Kidney (tissue), 14 donors: ENCODE results near the gene PPP1R14B. TPM values are rescaled to one million over a fixed set of nuclear protein-coding genes. Genes with fewer than 3 reads are reported as not detected.

ENCODE experiments used
- DNase-seq, 5 donors: peaks; one replicate each; pipeline ENCODE4 v3.0.0-alpha.2; 2013 to 2020
- FAIRE-seq: peaks from 2 replicates; lab custom pipeline; 2012; peaks lifted over from hg19 to GRCh38; lab: Jason Lieb, UNC
- H3K27ac ChIP-seq, 2 donors: one replicate each; pipeline ENCODE4 v1.7.0; 2013; ENCODE audit warnings: low read depth in 2 of 2, low read length in 2 of 2, inconsistent platforms in 1 of 2
- H3K27me3 ChIP-seq: one replicate; pipeline ENCODE4 v1.7.1; 2013; ENCODE audit warnings: low read length, inconsistent platforms; ENCODE audit not compliant: control insufficient read depth, insufficient read depth
- H3K36me3 ChIP-seq, 3 donors: one replicate each; pipeline versions ENCODE4 v1.7.0 to v1.7.1; 2013; ENCODE audit warnings: low read length in 3 of 3, control low read depth in 1 of 3, inconsistent platforms in 1 of 3; ENCODE audit not compliant: insufficient read depth in 3 of 3, control insufficient read depth in 2 of 3
- H3K4me1 ChIP-seq, 3 donors: one replicate each; pipeline versions ENCODE4 v1.7.0 to v1.7.1; 2013; ENCODE audit warnings: low read length in 3 of 3, inconsistent platforms in 1 of 3, low read depth in 1 of 3; ENCODE audit not compliant: control insufficient read depth in 2 of 3, insufficient read depth in 2 of 3
- H3K4me3 ChIP-seq, 3 donors: one replicate each; pipeline versions ENCODE4 v1.7.0 to v1.8.1; 2013; ENCODE audit warnings: low read length in 3 of 3, control low read depth in 1 of 3, inconsistent platforms in 1 of 3
- H3K9ac ChIP-seq, 3 donors: one replicate each; pipeline versions ENCODE4 v1.7.0 to v1.7.1; 2013; ENCODE audit warnings: low read length in 3 of 3, control low read depth in 1 of 3, inconsistent platforms in 1 of 3
- H3K9me3 ChIP-seq, 3 donors: one replicate each; pipeline versions ENCODE4 v1.7.0 to v1.7.1; 2013; ENCODE audit warnings: low read length in 3 of 3, control low read depth in 1 of 3, inconsistent platforms in 1 of 3; ENCODE audit not compliant: control insufficient read depth in 2 of 3, insufficient read depth in 1 of 3
- CTCF ChIP-seq: IDR thresholded peaks from 3 replicates; pipeline ENCODE4 v1.5.1; 2012; ENCODE audit warnings: mild to moderate bottlenecking, moderate library complexity, borderline replicate concordance; ENCODE audit not compliant: insufficient read depth; ENCODE audit errors: extremely low read depth
- intact Hi-C: fragments of 100-400 bp; cut with DNase I; formaldehyde crosslinking; loops from one replicate; pipeline ENCODE4 v1.11.1; 2022
- polyA plus RNA-seq: library from polyadenylated mRNA; stranded (reverse); fragments of 350-450 nt; fragmentation: Illumina TruSeq; extraction: RNeasy Lipid Tissue Mini Kit (QIAGEN cat#74804); gene quantifications from one replicate; pipeline ENCODE4 v1.2.3, GENCODE V29; 2014; ENCODE audit warnings: low read depth, low replicate concordance; ENCODE audit not compliant: insufficient read depth
- total RNA-seq: library from RNA; stranded (reverse); fragmentation: NEBNext Ultra II Directional; extraction: Animal tissue kit (Norgen Biotek cat#: 25700); gene quantifications from one replicate; pipeline ENCODE4 v1.2.1, GENCODE V29; 2021
- donor health status: control.
- donor health status: control.
- donor health status: control.
- donor health status: control.
- donor health status: control.
- donor health status: DM: yes; HTN: yes; CAD: no.
- donor health status: Normal renal cell carcinoma (clear cell type).

Gene PPP1R14B
- total and polyA plus RNA-seq, 2 donors from 2014 or later: 86.5 to 145 TPM

GRCh38 chr11:64289002-64289564 lies 42.3 kb upstream of the PPP1R14B start:
- Histone ChIP-seq H3K36me3 (no peaks in the 10 kb centered on the region), H3K4me3 (no peak overlapping the region), H3K9ac (no peak overlapping the region), H3K4me1 (peaks cover 0 to 12% (median 0%) of the 10 kb centered on the region in 3 donors), H3K9me3 (no peaks in the 10 kb centered on the region), H3K27me3 (peaks cover 14% of the 10 kb centered on the region), H3K27ac (no peak overlapping the region)
- FAIRE-seq (no peak), DNase-seq (peak in 1 of 5 donors; percentile 50)
- intact Hi-C loops: no loop called here
- no peak for TF ChIP-seq CTCF

DNA sequence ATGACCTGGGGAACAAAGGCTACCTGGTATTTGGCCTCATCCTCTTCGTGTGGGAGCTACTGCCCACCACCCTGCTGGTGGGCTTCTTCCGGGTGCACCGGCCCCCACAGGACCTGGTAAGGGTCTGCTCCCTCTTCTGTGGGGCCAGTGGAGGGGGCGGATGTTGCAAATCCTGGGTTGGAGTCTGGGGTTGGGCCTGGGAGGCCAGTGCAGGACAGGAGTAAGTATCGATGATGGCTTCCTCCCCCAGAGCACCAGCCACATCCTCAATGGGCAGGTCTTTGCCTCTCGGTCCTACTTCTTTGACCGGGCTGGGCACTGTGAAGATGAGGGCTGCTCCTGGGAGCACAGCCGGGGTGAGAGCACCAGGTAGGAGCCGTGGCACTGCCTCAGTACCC lies 41.6 kb upstream of the PPP1R14B start:
- intact Hi-C loops: no loop called here
- H3K27me3 ChIP-seq: peaks cover 14% of the 10 kb centered on the region
- no peak overlapping the region for H3K4me3 ChIP-seq
- no peaks in the 10 kb centered on the region for H3K36me3 ChIP-seq
- no peaks in the 10 kb centered on the region for H3K9me3 ChIP-seq
- TF ChIP-seq CTCF: no peak
- no peak overlapping the region for H3K9ac ChIP-seq
- DNase-seq: no peak
- no peak for FAIRE-seq
- no peak overlapping the region for H3K27ac ChIP-seq
- peaks cover 0 to 16% (median 2%) of the 10 kb centered on the region in 3 donors for H3K4me1 ChIP-seq

DNA sequence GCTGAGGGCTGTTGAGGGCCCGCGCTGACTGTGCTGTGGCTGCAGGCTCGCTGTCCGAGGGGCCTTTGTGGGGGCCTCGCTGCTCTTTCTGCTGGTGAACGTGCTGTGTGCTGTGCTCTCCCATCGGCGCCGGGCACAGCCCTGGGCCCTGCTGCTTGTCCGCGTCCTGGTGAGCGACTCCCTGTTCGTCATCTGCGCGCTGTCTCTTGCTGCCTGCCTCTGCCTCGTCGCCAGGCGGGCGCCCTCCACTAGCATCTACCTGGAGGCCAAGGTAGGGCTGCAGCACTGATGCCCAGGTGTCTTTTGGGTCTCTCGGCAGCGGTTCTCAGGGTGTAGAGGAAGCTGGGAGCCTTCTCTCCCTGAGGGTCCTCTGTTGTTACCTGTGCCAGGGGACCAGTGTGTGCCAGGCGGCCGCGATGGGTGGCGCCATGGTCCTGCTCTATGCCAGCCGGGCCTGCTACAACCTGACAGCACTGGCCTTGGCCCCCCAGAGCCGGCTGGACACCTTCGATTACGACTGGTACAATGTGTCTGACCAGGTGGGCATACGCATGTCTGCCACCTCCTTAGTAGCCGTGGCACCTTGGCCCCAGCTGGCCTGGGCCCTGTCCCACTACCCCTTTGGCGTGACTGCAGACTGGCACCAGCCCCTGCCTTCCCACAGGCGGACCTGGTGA lies 41.1 kb upstream of the PPP1R14B start:
- no peak for DNase-seq
- no peak overlapping the region for H3K4me3 ChIP-seq
- H3K27ac ChIP-seq: no peak overlapping the region
- no peaks in the 10 kb centered on the region for H3K9me3 ChIP-seq
- intact Hi-C loops: no loop called here
- H3K9ac ChIP-seq: no peak overlapping the region
- no peak for TF ChIP-seq CTCF
- no peaks in the 10 kb centered on the region for H3K36me3 ChIP-seq
- FAIRE-seq: no peak
- H3K4me1 ChIP-seq: peaks cover 0 to 20% (median 4%) of the 10 kb centered on the region in 3 donors
- peaks cover 10% of the 10 kb centered on the region for H3K27me3 ChIP-seq
